Measurements from ENCODE around the gene CPM. TPM values are rescaled to one million over a fixed set of nuclear protein-coding genes. Genes with fewer than 3 reads are reported as not detected.

Gene CPM
- 2.0 TPM for total RNA-seq
- 10 to 100 TPM in 1 of 8 donors, 1 to 10 TPM in 7; 2.4 to 11.3 (median 4.0) TPM for polyA plus RNA-seq (ENCODE audit: insufficient read depth in 1 of 8, insufficient read length in 8 of 8, low replicate concordance in 1 of 8)
- long read RNA-seq, donor 1, full-length matches to known transcripts: 1 of 1 reads
- long read RNA-seq, donor 1, partial matches to known transcripts: 0 of 1 reads
- long read RNA-seq, donor 1, other reads (novel, unspliced or antisense): 0 of 1 reads
- long read RNA-seq, donor 2: 0 reads
- long read RNA-seq, donor 3: 0 reads
- long read RNA-seq, donor 4, full-length matches to known transcripts: 2 of 2 reads
- long read RNA-seq, donor 4, partial matches to known transcripts: 0 of 2 reads
- long read RNA-seq, donor 4, other reads (novel, unspliced or antisense): 0 of 2 reads
- long read RNA-seq, donor 5, full-length matches to known transcripts: 3 of 3 reads
- long read RNA-seq, donor 5, partial matches to known transcripts: 0 of 3 reads
- long read RNA-seq, donor 5, other reads (novel, unspliced or antisense): 0 of 3 reads
- long read RNA-seq, donor 6, full-length matches to known transcripts: 2 of 2 reads
- long read RNA-seq, donor 6, partial matches to known transcripts: 0 of 2 reads
- long read RNA-seq, donor 6, other reads (novel, unspliced or antisense): 0 of 2 reads
- long read RNA-seq, donor 7, full-length matches to known transcripts: 1 of 1 reads
- long read RNA-seq, donor 7, partial matches to known transcripts: 0 of 1 reads
- long read RNA-seq, donor 7, other reads (novel, unspliced or antisense): 0 of 1 reads
- long read RNA-seq, donor 8: 0 reads
- long read RNA-seq, donor 9: 0 reads
- long read RNA-seq, donor 10: 0 reads
- long read RNA-seq, donor 11: 0 reads

DNA sequence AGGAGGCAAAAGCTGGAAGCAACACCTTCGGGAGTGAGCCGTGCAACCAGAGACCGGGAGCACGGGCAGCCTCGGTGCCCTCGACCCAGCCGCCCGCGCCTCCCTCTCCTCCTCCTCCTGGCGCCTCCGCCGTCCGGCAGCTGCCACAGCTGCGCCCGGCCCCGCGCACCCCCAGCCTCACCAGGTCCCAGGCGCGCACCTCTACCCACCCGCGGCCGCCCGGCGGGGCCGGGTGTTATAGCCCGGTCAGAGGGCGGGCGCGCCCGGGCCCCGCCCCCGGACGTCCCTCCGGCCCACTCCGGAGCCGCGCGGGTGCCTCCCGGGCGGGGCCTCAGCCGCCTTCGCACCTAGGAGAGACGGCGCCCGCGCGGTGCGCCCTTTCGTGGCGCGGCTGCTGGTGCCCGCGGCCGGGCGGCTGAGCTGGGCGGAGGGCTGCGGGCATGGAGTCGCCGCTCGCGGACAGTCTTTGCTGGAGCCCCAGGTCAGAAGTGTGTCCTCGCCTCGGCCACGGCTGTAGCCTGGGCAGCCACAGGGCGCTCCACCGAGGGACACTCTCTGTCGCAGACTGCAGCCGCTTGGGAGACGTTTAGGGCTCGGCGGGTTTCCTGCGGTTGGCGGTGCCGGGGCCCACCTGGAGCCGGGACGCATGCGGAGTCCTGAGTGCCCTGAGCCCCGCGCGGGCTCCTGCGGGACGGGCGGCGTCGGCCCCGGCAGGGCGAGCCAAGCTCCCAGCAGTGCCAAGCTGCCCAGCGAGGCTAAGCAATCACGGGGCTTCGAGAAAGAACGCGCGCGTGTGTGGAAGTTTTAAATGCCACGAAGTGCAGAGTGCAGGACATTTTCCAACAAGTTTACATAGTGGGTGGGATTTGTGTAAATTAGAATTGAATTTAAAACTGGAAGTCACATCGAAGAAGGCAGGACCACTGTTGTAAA is at the start of gene CPM:
TSS of gene CPM (minus strand) at position 211 of the 933 bp plus-strand sequence. CDS start 334 bp downstream, outside the sequence.
- no peaks in the 10 kb centered on the region for H3K36me3 ChIP-seq (ENCODE audit: control insufficient read depth, insufficient read depth, low read length)
- WGBS (ENCODE audit: insufficient coverage): under 1% methylated on average over 95 of the region's 96 CpGs
- DNase-seq: peak; percentile 71
- no peak within 1 kb of the TSS for H3K27ac ChIP-seq (ENCODE audit: low read length)
- H3K27me3 ChIP-seq (ENCODE audit: control insufficient read depth, insufficient read depth, low read length): peaks cover 14% of the 10 kb centered on the region
- H3K9me3 ChIP-seq (replicated peaks; ENCODE audit: control insufficient read depth, low read depth, low read length): no peaks in the 10 kb centered on the region
- H3K4me3 ChIP-seq (ENCODE audit: low read length): peak within 1 kb of the TSS; percentile 55
- H3K4me1 ChIP-seq (ENCODE audit: control insufficient read depth, insufficient read depth, low read length): peaks cover 9% of the 10 kb centered on the region

DNA sequence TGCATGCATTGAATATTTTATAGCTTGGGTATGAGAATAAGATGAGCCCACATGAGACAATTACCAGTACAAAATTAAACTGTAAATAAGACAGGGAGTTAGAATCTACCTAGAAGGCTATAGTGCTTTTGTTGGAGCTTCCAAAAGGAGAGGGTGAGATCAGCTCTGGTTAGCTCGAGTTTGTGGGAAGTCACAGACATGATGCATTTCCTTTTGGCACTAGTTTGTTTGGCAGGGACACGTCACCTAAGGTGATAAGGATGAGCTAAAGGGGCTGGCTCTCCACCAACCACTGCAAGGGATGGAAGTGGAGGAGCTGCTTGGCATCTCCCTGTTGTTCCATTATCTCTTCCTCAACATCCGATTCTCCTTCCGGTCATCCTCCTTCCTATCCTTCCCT is 48.5 kb upstream of the CPM start:
- no peaks in the 10 kb centered on the region for H3K27me3 ChIP-seq (ENCODE audit: control insufficient read depth, insufficient read depth, low read length)
- H3K27ac ChIP-seq (ENCODE audit: low read length): no peak overlapping the region
- WGBS (ENCODE audit: insufficient coverage): no CpG with 5 or more reads among the region's 4 CpGs
- H3K36me3 ChIP-seq (ENCODE audit: control insufficient read depth, insufficient read depth, low read length): no peaks in the 10 kb centered on the region
- H3K4me1 ChIP-seq (ENCODE audit: control insufficient read depth, insufficient read depth, low read length): peaks cover 2% of the 10 kb centered on the region
- no peak for DNase-seq
- peaks cover 12% of the 10 kb centered on the region for H3K9me3 ChIP-seq (replicated peaks; ENCODE audit: control insufficient read depth, low read depth, low read length)
- H3K4me3 ChIP-seq (ENCODE audit: low read length): no peak overlapping the region

DNA sequence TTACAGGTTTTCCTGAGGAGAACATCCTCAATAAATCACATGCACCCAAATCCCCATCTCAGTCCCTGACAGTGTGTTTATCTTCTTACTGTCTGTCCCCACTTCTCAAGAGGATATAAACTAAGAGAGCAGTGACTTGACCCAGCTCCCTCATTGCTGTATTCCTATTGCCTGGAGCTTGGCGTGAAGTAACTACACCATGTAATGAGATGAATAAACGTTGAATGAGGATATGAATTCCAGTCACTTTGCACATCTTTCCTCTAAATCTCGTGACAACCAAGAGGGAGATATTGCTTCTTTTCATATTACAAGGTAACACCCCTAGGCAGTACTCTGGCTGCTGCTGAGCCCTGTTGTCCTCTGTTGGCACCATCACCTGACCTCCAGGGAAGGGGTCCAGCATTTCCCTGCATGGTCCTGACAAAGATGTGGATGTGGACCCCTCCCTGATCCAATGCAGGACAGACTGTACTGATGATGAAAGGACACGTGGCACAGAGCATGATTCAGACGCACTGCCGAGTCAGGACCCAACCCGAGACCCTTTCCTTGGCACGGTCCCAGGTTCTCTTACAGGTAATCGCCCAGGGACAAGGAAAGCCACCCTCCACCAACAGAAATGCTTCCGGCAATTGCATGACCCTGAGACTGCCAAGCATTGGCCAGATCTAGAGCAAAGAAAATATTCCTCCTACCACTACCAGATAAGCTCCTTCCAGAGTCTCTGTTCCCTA is 47.7 kb upstream of the CPM start:
- H3K4me3 ChIP-seq (ENCODE audit: low read length): no peak overlapping the region
- no peak for DNase-seq
- peaks cover 2% of the 10 kb centered on the region for H3K4me1 ChIP-seq (ENCODE audit: control insufficient read depth, insufficient read depth, low read length)
- no peaks in the 10 kb centered on the region for H3K36me3 ChIP-seq (ENCODE audit: control insufficient read depth, insufficient read depth, low read length)
- H3K9me3 ChIP-seq (replicated peaks; ENCODE audit: control insufficient read depth, low read depth, low read length): peaks cover 12% of the 10 kb centered on the region
- no peaks in the 10 kb centered on the region for H3K27me3 ChIP-seq (ENCODE audit: control insufficient read depth, insufficient read depth, low read length)
- 89% methylated on average over 8 of the region's 10 CpGs for WGBS (ENCODE audit: insufficient coverage)
- H3K27ac ChIP-seq (ENCODE audit: low read length): no peak overlapping the region

DNA sequence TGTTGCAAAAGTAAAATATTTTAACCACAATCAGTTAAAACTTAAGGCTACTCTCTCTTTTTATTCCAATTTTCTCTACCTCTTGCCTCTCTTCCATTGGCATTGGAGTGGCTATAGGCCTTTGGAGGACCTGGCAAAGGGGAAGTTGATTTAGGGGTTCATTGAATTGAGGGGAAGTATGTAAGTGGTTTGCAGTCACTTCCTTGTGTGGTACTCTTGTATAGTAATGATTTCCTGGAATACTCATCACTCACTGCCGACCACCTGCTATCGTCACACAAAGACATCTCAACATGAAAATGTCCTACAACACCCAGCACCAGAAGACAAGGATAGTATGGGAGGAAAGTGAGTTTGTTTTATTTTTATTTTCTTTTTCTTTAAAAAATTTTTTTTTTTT is 45.7 kb upstream of the CPM start:
- Histone ChIP-seq H3K27ac (ENCODE audit: low read length) (no peak overlapping the region), H3K4me1 (ENCODE audit: control insufficient read depth, insufficient read depth, low read length) (peaks cover 2% of the 10 kb centered on the region), H3K9me3 (replicated peaks; ENCODE audit: control insufficient read depth, low read depth, low read length) (peaks cover 12% of the 10 kb centered on the region), H3K36me3 (ENCODE audit: control insufficient read depth, insufficient read depth, low read length) (no peaks in the 10 kb centered on the region), H3K4me3 (ENCODE audit: low read length) (no peak overlapping the region), H3K27me3 (ENCODE audit: control insufficient read depth, insufficient read depth, low read length) (no peaks in the 10 kb centered on the region)
- DNase-seq: peak; percentile 17
- no CpG with 5 or more reads among the region's 2 CpGs for WGBS (ENCODE audit: insufficient coverage)

DNA sequence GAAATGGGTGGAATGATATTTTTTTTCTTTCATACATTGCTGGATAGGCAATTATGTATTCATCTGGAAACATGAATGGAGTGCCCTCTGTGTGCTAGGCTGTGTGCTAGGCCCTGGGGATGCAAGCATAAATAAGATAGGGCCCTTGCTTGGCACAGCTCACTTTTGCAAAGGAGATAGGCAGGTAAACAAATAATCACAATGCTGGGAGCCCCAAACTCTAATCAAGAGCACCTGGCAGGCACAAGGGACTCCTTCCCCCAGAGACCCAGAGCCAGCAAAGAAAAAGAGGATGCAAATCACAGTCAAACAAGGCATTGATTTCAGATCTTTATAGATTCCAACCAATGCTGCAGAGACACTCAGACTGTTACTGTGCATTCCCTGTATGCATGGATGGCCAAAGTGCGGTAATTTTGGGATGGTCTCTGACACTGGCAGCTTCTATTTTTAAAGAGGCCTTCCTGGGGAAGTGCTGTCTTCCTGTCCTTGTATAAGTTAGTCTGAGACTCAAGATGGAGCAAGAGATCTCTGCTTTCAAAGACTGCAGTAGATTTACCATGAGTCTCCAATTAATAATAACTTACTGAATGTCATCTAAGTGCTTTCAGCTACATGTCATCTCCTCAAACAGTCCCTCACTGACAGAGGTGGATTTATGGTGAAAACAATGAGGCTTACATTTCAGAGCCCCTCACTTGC is 45.1 kb upstream of the CPM start:
- Histone ChIP-seq H3K4me3 (ENCODE audit: low read length) (no peak overlapping the region), H3K4me1 (ENCODE audit: control insufficient read depth, insufficient read depth, low read length) (peaks cover 2% of the 10 kb centered on the region), H3K36me3 (ENCODE audit: control insufficient read depth, insufficient read depth, low read length) (no peaks in the 10 kb centered on the region), H3K27ac (ENCODE audit: low read length) (no peak overlapping the region), H3K9me3 (replicated peaks; ENCODE audit: control insufficient read depth, low read depth, low read length) (peaks cover 8% of the 10 kb centered on the region), H3K27me3 (ENCODE audit: control insufficient read depth, insufficient read depth, low read length) (no peaks in the 10 kb centered on the region)
- peak; percentile 30 for DNase-seq
- WGBS (ENCODE audit: insufficient coverage): 50% methylated on average over 1 of the region's 1 CpG

DNA sequence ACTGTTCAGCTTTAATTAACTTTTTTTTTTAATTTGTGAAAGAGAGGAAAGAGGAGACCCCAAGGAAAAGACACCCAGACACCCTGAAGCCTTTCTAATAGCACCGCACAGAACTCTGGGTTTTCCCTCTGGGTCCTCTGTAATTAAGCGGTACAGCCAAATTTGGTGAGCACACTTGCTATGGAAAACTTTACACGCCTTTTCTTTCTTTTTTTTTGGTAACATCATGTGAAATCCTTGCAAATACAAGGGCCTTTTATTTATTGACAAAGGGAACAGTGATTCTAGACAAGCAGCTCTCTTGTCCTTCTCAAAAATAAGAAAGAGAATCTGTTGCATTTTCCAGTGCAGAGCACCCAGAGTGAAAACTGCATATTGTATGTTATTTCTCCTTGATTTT is 44.4 kb upstream of the CPM start:
- H3K4me1 ChIP-seq (ENCODE audit: control insufficient read depth, insufficient read depth, low read length): peaks cover 2% of the 10 kb centered on the region
- peak; percentile 17 for DNase-seq
- no CpG with 5 or more reads among the region's 3 CpGs for WGBS (ENCODE audit: insufficient coverage)

DNA sequence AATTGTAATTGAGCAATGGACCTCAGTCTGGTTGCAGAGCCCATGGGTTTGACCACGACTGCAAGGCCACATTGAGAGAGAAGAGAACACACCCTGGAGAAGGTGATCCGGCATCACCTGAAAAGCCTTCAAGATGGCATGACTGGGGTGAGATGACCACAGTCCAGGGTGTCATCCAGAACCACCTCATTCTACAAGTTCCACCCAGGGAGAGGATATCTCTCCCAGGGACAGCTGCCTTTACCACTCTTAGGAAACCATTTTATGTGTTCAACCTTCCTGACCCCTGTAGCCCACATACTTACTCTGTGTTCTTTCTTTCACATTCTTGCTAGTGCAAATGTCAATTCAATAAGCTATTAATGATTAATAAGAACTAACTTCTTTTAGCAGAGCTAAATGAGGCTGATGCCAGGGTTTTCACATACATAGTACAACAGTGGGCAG is 43.4 kb upstream of the CPM start:
- peaks cover 2% of the 10 kb centered on the region for H3K4me1 ChIP-seq (ENCODE audit: control insufficient read depth, insufficient read depth, low read length)
- H3K36me3 ChIP-seq (ENCODE audit: control insufficient read depth, insufficient read depth, low read length): no peaks in the 10 kb centered on the region
- no peaks in the 10 kb centered on the region for H3K9me3 ChIP-seq (replicated peaks; ENCODE audit: control insufficient read depth, low read depth, low read length)
- no peak overlapping the region for H3K4me3 ChIP-seq (ENCODE audit: low read length)
- WGBS (ENCODE audit: insufficient coverage): 100% methylated on average over 1 of the region's 2 CpGs
- no peak overlapping the region for H3K27ac ChIP-seq (ENCODE audit: low read length)
- DNase-seq: no peak
- no peaks in the 10 kb centered on the region for H3K27me3 ChIP-seq (ENCODE audit: control insufficient read depth, insufficient read depth, low read length)

More for the DNA sequence above, 44.4 kb upstream of the CPM start:
- H3K4me3 ChIP-seq (ENCODE audit: low read length): no peak overlapping the region
- H3K36me3 ChIP-seq (ENCODE audit: control insufficient read depth, insufficient read depth, low read length): no peaks in the 10 kb centered on the region
- peaks cover 1% of the 10 kb centered on the region for H3K9me3 ChIP-seq (replicated peaks; ENCODE audit: control insufficient read depth, low read depth, low read length)
- no peaks in the 10 kb centered on the region for H3K27me3 ChIP-seq (ENCODE audit: control insufficient read depth, insufficient read depth, low read length)
- H3K27ac ChIP-seq (ENCODE audit: low read length): no peak overlapping the region

DNA sequence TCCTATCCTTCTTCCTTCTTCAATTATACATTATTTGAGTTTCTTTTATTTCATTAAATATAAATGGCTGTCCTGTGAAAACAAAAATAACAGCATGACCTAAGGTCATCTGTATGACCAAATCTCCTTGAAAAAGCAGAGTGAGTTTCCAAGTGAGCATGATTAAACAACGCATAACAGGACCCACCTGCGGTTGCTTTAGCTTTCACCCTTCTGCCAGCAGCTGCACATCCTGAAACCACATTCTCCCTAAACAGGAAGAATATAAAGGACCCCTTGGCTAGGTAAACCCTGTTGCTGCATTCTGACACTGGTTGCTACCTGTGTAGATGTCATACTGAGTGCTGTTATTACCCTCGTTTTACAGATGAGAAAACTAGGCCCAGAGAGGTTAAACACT is 42.8 kb upstream of the CPM start:
- 60% methylated on average over 1 of the region's 3 CpGs for WGBS (ENCODE audit: insufficient coverage)
- Histone ChIP-seq H3K4me3 (ENCODE audit: low read length) (no peak overlapping the region), H3K36me3 (ENCODE audit: control insufficient read depth, insufficient read depth, low read length) (no peaks in the 10 kb centered on the region), H3K9me3 (replicated peaks; ENCODE audit: control insufficient read depth, low read depth, low read length) (no peaks in the 10 kb centered on the region), H3K4me1 (ENCODE audit: control insufficient read depth, insufficient read depth, low read length) (peaks cover 2% of the 10 kb centered on the region), H3K27ac (ENCODE audit: low read length) (no peak overlapping the region), H3K27me3 (ENCODE audit: control insufficient read depth, insufficient read depth, low read length) (no peaks in the 10 kb centered on the region)
- DNase-seq: no peak

DNA sequence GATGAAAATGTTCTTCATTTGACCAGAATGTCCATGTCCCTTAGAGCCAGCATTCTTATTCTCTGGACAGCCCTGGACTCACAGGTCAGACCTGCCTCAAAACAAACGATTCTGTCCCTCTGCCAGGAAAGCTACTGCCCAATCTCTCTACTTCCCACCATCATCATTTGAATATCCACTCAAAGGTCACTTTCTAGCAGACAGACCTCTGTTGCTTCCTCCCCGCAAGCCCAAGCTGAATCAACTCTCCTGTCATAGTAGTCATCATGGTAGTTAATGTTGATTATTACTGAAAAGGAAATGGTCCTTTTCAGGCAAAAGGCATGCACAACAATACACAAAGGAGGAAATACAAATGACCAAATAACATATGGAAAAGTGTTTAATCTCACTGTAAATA is 39.6 kb upstream of the CPM start:
- H3K36me3 ChIP-seq (ENCODE audit: control insufficient read depth, insufficient read depth, low read length): no peaks in the 10 kb centered on the region
- DNase-seq: no peak
- H3K27me3 ChIP-seq (ENCODE audit: control insufficient read depth, insufficient read depth, low read length): no peaks in the 10 kb centered on the region
- H3K4me1 ChIP-seq (ENCODE audit: control insufficient read depth, insufficient read depth, low read length): no peaks in the 10 kb centered on the region
- no peak overlapping the region for H3K4me3 ChIP-seq (ENCODE audit: low read length)
- H3K27ac ChIP-seq (ENCODE audit: low read length): no peak overlapping the region
- WGBS (ENCODE audit: insufficient coverage): 75% methylated on average over 1 of the region's 2 CpGs
- H3K9me3 ChIP-seq (replicated peaks; ENCODE audit: control insufficient read depth, low read depth, low read length): no peaks in the 10 kb centered on the region

All from muscle of leg (tissue), 16 donors.